HEK293T (cell line): ENCODE data around the gene CLCN3.

Source experiments
- CTCF ChIA-PET: fragments of 350-600 bp; formaldehyde crosslinking; extraction: SDS; loops from one replicate; lab custom pipeline; 2021; ENCODE audit warnings: antibody characterized with exemption, inconsistent platforms; lab: Yijun Ruan, JAX
- POLR2A ChIA-PET: fragments of 350-600 bp; formaldehyde crosslinking; extraction: SDS; loops from one replicate; lab custom pipeline; 2020; ENCODE audit warnings: antibody characterized with exemption, inconsistent platforms; lab: Yijun Ruan, JAX
- DNase-seq: peaks from one replicate; pipeline ENCODE4 v3.0.0; 2012; ENCODE audit warnings: mixed read lengths; ENCODE audit errors: extremely low spot score
- ARNT ChIP-seq: fragments of 450-650 bp; IDR thresholded peaks from 2 replicates; pipeline ENCODE4 v1.6.1; 2017; ENCODE audit warnings: mild to moderate bottlenecking
- BHLHE40 ChIP-seq: fragments of 450-650 bp; IDR thresholded peaks from 2 replicates; pipeline ENCODE4 v1.6.1; 2016; ENCODE audit warnings: mild to moderate bottlenecking, moderate library complexity, borderline replicate concordance
- CTBP1 ChIP-seq: fragments of 450-650 bp; IDR thresholded peaks from 2 replicates; pipeline ENCODE4 v1.6.1; 2016; ENCODE audit warnings: borderline replicate concordance
- ELF4 ChIP-seq: fragments of 450-650 bp; IDR thresholded peaks from 2 replicates; pipeline ENCODE4 v1.6.1; 2017; ENCODE audit warnings: antibody characterized with exemption
- FOXA1 ChIP-seq: fragments of 450-650 bp; IDR thresholded peaks from 2 replicates; pipeline ENCODE4 v1.6.1; 2016; ENCODE audit warnings: mild to moderate bottlenecking
- FOXK2 ChIP-seq: fragments of 450-650 bp; IDR thresholded peaks from 2 replicates; pipeline ENCODE4 v1.6.1; 2016; ENCODE audit warnings: mild to moderate bottlenecking
- FOXM1 ChIP-seq: fragments of 450-650 bp; IDR thresholded peaks from 2 replicates; pipeline ENCODE4 v1.6.1; 2017; ENCODE audit warnings: mild to moderate bottlenecking, borderline replicate concordance
- HDGF ChIP-seq: fragments of 450-650 bp; IDR thresholded peaks from 2 replicates; pipeline ENCODE4 v1.6.1; 2017; ENCODE audit warnings: antibody characterized with exemption, borderline replicate concordance
- L3MBTL2 ChIP-seq: fragments of 450-650 bp; conservative IDR thresholded peaks from 2 replicates; pipeline ENCODE4 v1.6.1; 2016; ENCODE audit warnings: mild to moderate bottlenecking
- LEF1 ChIP-seq: fragments of 450-650 bp; IDR thresholded peaks from 2 replicates; pipeline ENCODE4 v1.6.1; 2017; ENCODE audit warnings: mild to moderate bottlenecking, borderline replicate concordance
- NFRKB ChIP-seq: fragments of 450-650 bp; IDR thresholded peaks from 2 replicates; pipeline ENCODE4 v1.6.1; 2016; ENCODE audit warnings: mild to moderate bottlenecking, moderate library complexity
- SP1 ChIP-seq: fragments of 450-650 bp; IDR thresholded peaks from 2 replicates; pipeline ENCODE4 v1.6.1; 2017
- SUZ12 ChIP-seq: fragments of 450-650 bp; IDR thresholded peaks from 2 replicates; pipeline ENCODE4 v1.6.1; 2016; ENCODE audit warnings: mild to moderate bottlenecking
- TARDBP ChIP-seq: fragments of 450-650 bp; IDR thresholded peaks from 2 replicates; pipeline ENCODE4 v1.6.1; 2016
- ZNF384 ChIP-seq: fragments of 450-650 bp; IDR thresholded peaks from 2 replicates; pipeline ENCODE4 v1.6.1; 2016
- TF ChIP-seq, protein P1 (sequence below): fragments of 450-650 bp; IDR thresholded peaks from 2 replicates; pipeline ENCODE4 v1.6.1; 2016

The CLCN3 gene

DNA sequence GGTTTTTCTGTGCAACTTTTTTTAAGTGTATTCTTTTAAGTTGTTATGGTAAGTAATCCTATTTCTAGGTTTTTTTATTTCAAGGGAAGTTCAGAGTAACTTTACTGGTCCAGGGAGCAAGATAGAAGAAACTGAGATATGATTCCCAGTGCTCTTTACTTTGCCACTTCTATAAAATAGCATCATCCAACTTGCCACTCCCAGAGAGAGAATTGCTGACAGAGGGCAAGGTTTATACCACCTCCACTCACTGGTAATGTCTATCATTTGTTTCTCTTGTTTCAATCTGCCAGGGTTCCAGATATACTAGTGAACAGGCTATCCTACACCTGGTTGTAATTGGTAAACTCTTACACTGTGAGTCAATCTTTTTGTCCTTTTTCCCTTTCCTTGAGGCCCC is 3.5 kb upstream of the CLCN3 start:
- ChIA-PET CTCF (no interaction called here), POLR2A (interaction anchor here (1.4 kb wide), 1 partner anchor 106 kb away, joined by 3 read pairs; no protein-coding TSS in a partner anchor)
- TF ChIP-seq FOXM1 = no peak
- no peak for TF ChIP-seq LEF1
- TF ChIP-seq FOXK2 = no peak
- TF ChIP-seq FOXA1 = no peak
- TF ChIP-seq ELF4 = no peak
- no peak for TF ChIP-seq NFRKB
- TF ChIP-seq SUZ12 = no peak
- no peak for TF ChIP-seq ARNT
- TF ChIP-seq CTBP1 = no peak
- no peak for TF ChIP-seq L3MBTL2
- TF ChIP-seq HDGF = no peak
- DNase-seq = no peak

- DNase-seq = no peak
- no peak for TF ChIP-seq SP1
- no peak for TF ChIP-seq HDGF
- no peak for TF ChIP-seq FOXM1
- TF ChIP-seq ARNT = no peak
- TF ChIP-seq TARDBP = no peak
- TF ChIP-seq BHLHE40 = no peak
- TF ChIP-seq ELF4 = no peak
- no peak for TF ChIP-seq NFRKB
- no peak for TF ChIP-seq ZNF384
- TF ChIP-seq LEF1 = no peak
- TF ChIP-seq FOXA1 = no peak
- TF ChIP-seq, protein P1, sequence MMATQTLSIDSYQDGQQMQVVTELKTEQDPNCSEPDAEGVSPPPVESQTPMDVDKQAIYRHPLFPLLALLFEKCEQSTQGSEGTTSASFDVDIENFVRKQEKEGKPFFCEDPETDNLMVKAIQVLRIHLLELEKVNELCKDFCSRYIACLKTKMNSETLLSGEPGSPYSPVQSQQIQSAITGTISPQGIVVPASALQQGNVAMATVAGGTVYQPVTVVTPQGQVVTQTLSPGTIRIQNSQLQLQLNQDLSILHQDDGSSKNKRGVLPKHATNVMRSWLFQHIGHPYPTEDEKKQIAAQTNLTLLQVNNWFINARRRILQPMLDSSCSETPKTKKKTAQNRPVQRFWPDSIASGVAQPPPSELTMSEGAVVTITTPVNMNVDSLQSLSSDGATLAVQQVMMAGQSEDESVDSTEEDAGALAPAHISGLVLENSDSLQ = no peak
- TF ChIP-seq L3MBTL2 = no peak
- TF ChIP-seq FOXK2 = no peak
- no peak for TF ChIP-seq SUZ12
- ChIA-PET CTCF (no interaction called here), POLR2A (no interaction called here)
Observed at GRCh38 chr4:169617306-169617705, 3.1 kb upstream of the CLCN3 start.

GRCh38 chr4:169618286-169618685 is 2.1 kb upstream of the CLCN3 start:
- TF ChIP-seq FOXA1 = no peak
- no peak for TF ChIP-seq LEF1
- TF ChIP-seq SP1 = no peak
- no peak for TF ChIP-seq SUZ12
- no peak for TF ChIP-seq TARDBP
- TF ChIP-seq, protein P1 = no peak
- CTCF ChIA-PET = interaction anchor here (0.6 kb wide), 1 partner anchor 73 kb away, joined by 3 read pairs; no protein-coding TSS in a partner anchor
- no peak for DNase-seq
- POLR2A ChIA-PET = interaction anchor here (4.5 kb wide), 1 partner anchor 41 kb away, joined by 41 read pairs; no protein-coding TSS in a partner anchor

- ChIA-PET POLR2A (interaction anchor here (1.5 to 4.5 kb wide), 6 partner anchors 7 to 139 kb away, joined by 9 to 41 read pairs (median 11); partner anchors contain the start of genes HPF1 and NEK1), CTCF (interaction anchor here (1.5 kb wide), 2 partner anchors 8 to 12 kb away, joined by 4 to 6 read pairs; no protein-coding TSS in a partner anchor)
- no peak for DNase-seq
- TF ChIP-seq SUZ12 (no peak), ELF4 (no peak), L3MBTL2 (no peak), ZNF384 (no peak), NFRKB (no peak), HDGF (no peak), TARDBP (no peak), LEF1 (no peak), FOXA1 (no peak), FOXK2 (no peak), FOXM1 (no peak)
Observed at GRCh38 chr4:169618986-169619385, 1.4 kb upstream of the CLCN3 start.

GRCh38 chr4:169619518-169619957 is 840 bp upstream of the CLCN3 start:
- peak; percentile 43 for DNase-seq
- no peak for TF ChIP-seq ZNF384
- ChIA-PET CTCF (interaction anchor here (0.6 to 1.5 kb wide), 4 partner anchors 9 to 362 kb away, joined by 3 to 6 read pairs (median 4); no protein-coding TSS in a partner anchor), POLR2A (interaction anchor here (1.0 to 4.5 kb wide), 13 partner anchors 8 to 609 kb away, joined by 3 to 41 read pairs (median 9); partner anchors contain the start of genes CBR4, HPF1 and NEK1)

GRCh38 chr4:169620880-169621248 is 486 bp downstream of the CLCN3 start:
- no peak for DNase-seq
- ChIA-PET CTCF (no interaction called here), POLR2A (interaction anchor here (1.0 to 4.5 kb wide), 10 partner anchors 9 to 137 kb away, joined by 3 to 41 read pairs (median 10); partner anchors contain the start of genes HPF1 and NEK1)
- TF ChIP-seq, protein P1 = no peak
- TF ChIP-seq HDGF (no peak), ZNF384 (no peak), LEF1 (no peak), SUZ12 (no peak), FOXA1 (no peak), FOXK2 (no peak), CTBP1 (no peak), ELF4 (no peak), NFRKB (no peak), BHLHE40 (no peak)
